Smooth muscle cell (in vitro differentiated cells): ENCODE measurements around the gene FOXP1. TPM values are rescaled to one million over a fixed set of nuclear protein-coding genes. Genes with fewer than 3 reads are reported as not detected.

Experiments used
- DNase-seq: peaks from one replicate; lab custom pipeline; 2025; ENCODE audit not compliant: unreplicated experiment; lab: John Stamatoyannopoulos, UW
- H2AFZ ChIP-seq: fragments of 200-600 bp; sonication (generic); 2 replicates; pipeline ENCODE4 v1.6.0; 2016; ENCODE audit warnings: antibody characterized with exemption, low read depth, mild to moderate bottlenecking
- H3F3A ChIP-seq: fragments of 200-600 bp; sonication (generic); 2 replicates; pipeline ENCODE4 v1.6.0; 2017; ENCODE audit warnings: antibody characterized with exemption, low read depth
- H3K27ac ChIP-seq: fragments of 200-600 bp; sonication (generic); 2 replicates; pipeline ENCODE4 v1.5.1; 2016; ENCODE audit warnings: low read depth, mild to moderate bottlenecking
- H3K27me3 ChIP-seq: fragments of 200-600 bp; sonication (generic); 2 replicates; pipeline ENCODE4 v1.6.1; 2016; ENCODE audit warnings: low read depth, mild to moderate bottlenecking
- H3K36me3 ChIP-seq: fragments of 200-600 bp; sonication (generic); 2 replicates; pipeline ENCODE4 v1.5.1; 2016; ENCODE audit warnings: low read depth
- H3K4me1 ChIP-seq: fragments of 200-600 bp; sonication (generic); 2 replicates; pipeline ENCODE4 v1.5.1; 2016; ENCODE audit warnings: low read depth
- H3K4me2 ChIP-seq: fragments of 200-600 bp; sonication (generic); 2 replicates; pipeline ENCODE4 v1.6.0; 2016; ENCODE audit warnings: mild to moderate bottlenecking
- H3K4me3 ChIP-seq: fragments of 200-600 bp; sonication (generic); 2 replicates; pipeline ENCODE4 v1.5.1; 2016; ENCODE audit warnings: mild to moderate bottlenecking
- H3K79me2 ChIP-seq: fragments of 200-600 bp; sonication (generic); 2 replicates; pipeline ENCODE4 v1.6.0; 2016; ENCODE audit warnings: low read depth, mild to moderate bottlenecking
- H3K9ac ChIP-seq: fragments of 200-600 bp; sonication (generic); 2 replicates; pipeline ENCODE4 v1.6.0; 2016; ENCODE audit warnings: low read depth
- H3K9me3 ChIP-seq: fragments of 200-600 bp; sonication (generic); replicated peaks from 2 replicates; pipeline ENCODE4 v1.5.1; 2016; ENCODE audit warnings: low read depth
- H4K20me1 ChIP-seq: fragments of 200-600 bp; sonication (generic); 2 replicates; pipeline ENCODE4 v1.6.0; 2016; ENCODE audit warnings: low read depth
- CTCF ChIP-seq: fragments of 200-600 bp; sonication (generic); IDR thresholded peaks from 2 replicates; pipeline ENCODE4 v1.5.1; 2017; ENCODE audit warnings: borderline replicate concordance, mild to moderate bottlenecking, antibody characterized with exemption; ENCODE audit not compliant: insufficient read depth, poor library complexity, severe bottlenecking
- WGBS: methylation state at CpG from one replicate; pipeline ENCODE4 v1.1.7; 2016; ENCODE audit warnings: low lambda C conversion rate; 5-methylcytosine and 5-hydroxymethylcytosine counted together
- polyA plus RNA-seq: library from polyadenylated mRNA; unstranded; fragments of >200 nt; fragmentation: Nextera tagmentation; extraction: Ambion mirVana; gene quantifications from 2 replicates; pipeline ENCODE4 v1.2.1, GENCODE V29; 2016
- total RNA-seq: library from RNA; depleted of rRNA; stranded (reverse); fragments of >200 nt; gene quantifications from 2 replicates; pipeline ENCODE4 v1.2.3, GENCODE V29; 2014

FOXP1 gene
- total and polyA plus RNA-seq, 2 experiments from 2014 or later = 40.9 to 68.0 TPM

- 97% methylated on average over 8 of the region's 8 CpGs for WGBS
- Histone ChIP-seq H4K20me1 (peaks cover 12% of the 10 kb centered on the region), H3K79me2 (no peaks in the 10 kb centered on the region), H3K9me3 (no peaks in the 10 kb centered on the region), H3K4me3 (no peak overlapping the region), H3K27ac (no peak overlapping the region), H3K9ac (no peak overlapping the region), H3F3A (no peaks in the 10 kb centered on the region), H3K4me2 (no peak overlapping the region), H2AFZ (no peak overlapping the region), H3K36me3 (no peaks in the 10 kb centered on the region), H3K4me1 (no peaks in the 10 kb centered on the region), H3K27me3 (no peaks in the 10 kb centered on the region)
- DNase-seq = no peak
- TF ChIP-seq CTCF = no peak
These were observed 225.3 kb downstream of the FOXP1 start for GRCh38 chr3:71358243-71358642.

GRCh38 chr3:71356265-71356664, 227.3 kb downstream of the FOXP1 start:
- no peaks in the 10 kb centered on the region for H3K27me3 ChIP-seq
- no peaks in the 10 kb centered on the region for H3K79me2 ChIP-seq
- peaks cover 6% of the 10 kb centered on the region for H4K20me1 ChIP-seq

DNA sequence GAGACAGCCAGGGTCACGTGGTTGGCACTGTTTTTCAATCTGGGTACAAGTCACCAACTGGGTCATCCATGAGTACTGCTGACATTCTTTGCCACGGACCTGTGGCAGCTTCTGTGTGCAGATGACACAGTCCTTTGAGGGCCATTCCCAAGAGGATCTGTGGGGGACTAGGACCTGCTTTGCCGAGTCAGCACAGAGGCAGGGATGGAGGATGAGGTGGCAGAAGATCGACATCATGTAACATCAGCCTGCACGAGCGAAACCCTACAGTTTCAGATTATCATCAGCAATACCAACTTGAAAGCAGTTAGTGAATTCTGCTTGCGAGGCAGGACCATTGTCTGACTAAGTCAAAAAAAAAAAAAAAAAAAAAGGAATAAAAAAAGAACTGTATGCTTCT, 227.7 kb downstream of the FOXP1 start:
- TF ChIP-seq CTCF = no peak
- Histone ChIP-seq H3K9ac (no peak overlapping the region), H3K9me3 (no peaks in the 10 kb centered on the region), H3K27me3 (no peaks in the 10 kb centered on the region), H3K36me3 (no peaks in the 10 kb centered on the region), H3K79me2 (no peaks in the 10 kb centered on the region), H3K4me2 (no peak overlapping the region), H3F3A (no peaks in the 10 kb centered on the region), H3K4me1 (no peaks in the 10 kb centered on the region), H3K4me3 (no peak overlapping the region), H4K20me1 (peaks cover 6% of the 10 kb centered on the region), H3K27ac (no peak overlapping the region), H2AFZ (no peak overlapping the region)
- 88% methylated on average over 7 of the region's 7 CpGs for WGBS
- no peak for DNase-seq

More at GRCh38 chr3:71356265-71356664, 227.3 kb downstream of the FOXP1 start:
- no peak overlapping the region for H3K9ac ChIP-seq
- no peaks in the 10 kb centered on the region for H3K9me3 ChIP-seq
- WGBS = 90% methylated on average over 6 of the region's 6 CpGs
- no peak overlapping the region for H3K27ac ChIP-seq
- no peaks in the 10 kb centered on the region for H3F3A ChIP-seq
- no peak for DNase-seq
- H3K36me3 ChIP-seq = no peaks in the 10 kb centered on the region
- no peak overlapping the region for H3K4me3 ChIP-seq
- no peak overlapping the region for H2AFZ ChIP-seq
- no peak for TF ChIP-seq CTCF
- no peaks in the 10 kb centered on the region for H3K4me1 ChIP-seq
- H3K4me2 ChIP-seq = no peak overlapping the region

- H3F3A ChIP-seq = no peaks in the 10 kb centered on the region
- no peak overlapping the region for H3K9ac ChIP-seq
- 94% methylated on average over 5 of the region's 5 CpGs for WGBS
- no peak for DNase-seq
- no peak overlapping the region for H3K27ac ChIP-seq
- peaks cover 9% of the 10 kb centered on the region for H4K20me1 ChIP-seq
- no peak overlapping the region for H2AFZ ChIP-seq
- H3K27me3 ChIP-seq = no peaks in the 10 kb centered on the region
- H3K9me3 ChIP-seq = no peaks in the 10 kb centered on the region
- H3K4me3 ChIP-seq = no peak overlapping the region
- no peaks in the 10 kb centered on the region for H3K79me2 ChIP-seq
- TF ChIP-seq CTCF = no peak
- no peaks in the 10 kb centered on the region for H3K4me1 ChIP-seq
- H3K36me3 ChIP-seq = no peaks in the 10 kb centered on the region
- H3K4me2 ChIP-seq = no peak overlapping the region
These were observed 228.5 kb downstream of the FOXP1 start for GRCh38 chr3:71355037-71355436.
